Measurements from ENCODE around the gene PROB1.

DNA sequence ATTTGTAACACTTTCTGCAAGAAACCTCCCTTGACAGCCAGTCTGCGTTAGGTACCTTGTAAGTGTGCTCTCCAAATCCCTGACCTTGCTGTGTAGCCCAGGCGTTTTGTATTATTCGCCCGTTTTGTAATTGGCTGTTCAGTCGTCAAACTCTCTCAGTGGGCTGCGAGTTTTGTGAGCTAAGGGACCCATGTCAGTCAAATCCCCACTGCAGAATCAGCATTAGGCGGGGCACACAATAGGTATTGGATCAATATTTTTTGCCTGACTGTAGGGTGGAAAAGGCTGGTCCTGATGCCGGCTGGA is 43.8 kb upstream of the PROB1 start:
- TF ChIP-seq POLR2A (IDR thresholded peaks at IDR 0.05; ENCODE audit: low read length) (no peak), GATA1 (IDR thresholded peaks at IDR 0.05; ENCODE audit: low read depth, low read length) (no peak)
